Smooth muscle cell (in vitro differentiated cells): ENCODE results near the gene SUGT1. TPM values are rescaled to one million over a fixed set of nuclear protein-coding genes. Genes with fewer than 3 reads are reported as not detected.
A peak's percentile ranks its signal among the peaks of the same experiment; 100 is the strongest.
"Not testable (repeated sequence)": the region's sequence is repeated elsewhere in the genome, so short reads cannot be mapped to it uniquely, and the experiment has no call there.

ENCODE experiments used
- DNase-seq: peaks from one replicate; lab custom pipeline; 2025; ENCODE audit not compliant: unreplicated experiment; lab: John Stamatoyannopoulos, UW
- H2AFZ ChIP-seq: fragments of 200-600 bp; sonication (generic); 2 replicates; pipeline ENCODE4 v1.6.0; 2016; ENCODE audit warnings: antibody characterized with exemption, low read depth, mild to moderate bottlenecking
- H3F3A ChIP-seq: fragments of 200-600 bp; sonication (generic); 2 replicates; pipeline ENCODE4 v1.6.0; 2017; ENCODE audit warnings: antibody characterized with exemption, low read depth
- H3K27ac ChIP-seq: fragments of 200-600 bp; sonication (generic); 2 replicates; pipeline ENCODE4 v1.5.1; 2016; ENCODE audit warnings: low read depth, mild to moderate bottlenecking
- H3K27me3 ChIP-seq: fragments of 200-600 bp; sonication (generic); 2 replicates; pipeline ENCODE4 v1.6.1; 2016; ENCODE audit warnings: low read depth, mild to moderate bottlenecking
- H3K36me3 ChIP-seq: fragments of 200-600 bp; sonication (generic); 2 replicates; pipeline ENCODE4 v1.5.1; 2016; ENCODE audit warnings: low read depth
- H3K4me1 ChIP-seq: fragments of 200-600 bp; sonication (generic); 2 replicates; pipeline ENCODE4 v1.5.1; 2016; ENCODE audit warnings: low read depth
- H3K4me2 ChIP-seq: fragments of 200-600 bp; sonication (generic); 2 replicates; pipeline ENCODE4 v1.6.0; 2016; ENCODE audit warnings: mild to moderate bottlenecking
- H3K4me3 ChIP-seq: fragments of 200-600 bp; sonication (generic); 2 replicates; pipeline ENCODE4 v1.5.1; 2016; ENCODE audit warnings: mild to moderate bottlenecking
- H3K79me2 ChIP-seq: fragments of 200-600 bp; sonication (generic); 2 replicates; pipeline ENCODE4 v1.6.0; 2016; ENCODE audit warnings: low read depth, mild to moderate bottlenecking
- H3K9ac ChIP-seq: fragments of 200-600 bp; sonication (generic); 2 replicates; pipeline ENCODE4 v1.6.0; 2016; ENCODE audit warnings: low read depth
- H3K9me3 ChIP-seq: fragments of 200-600 bp; sonication (generic); replicated peaks from 2 replicates; pipeline ENCODE4 v1.5.1; 2016; ENCODE audit warnings: low read depth
- H4K20me1 ChIP-seq: fragments of 200-600 bp; sonication (generic); 2 replicates; pipeline ENCODE4 v1.6.0; 2016; ENCODE audit warnings: low read depth
- WGBS: methylation state at CpG from one replicate; pipeline ENCODE4 v1.1.7; 2016; ENCODE audit warnings: low lambda C conversion rate; 5-methylcytosine and 5-hydroxymethylcytosine counted together
- polyA plus RNA-seq: library from polyadenylated mRNA; unstranded; fragments of >200 nt; fragmentation: Nextera tagmentation; extraction: Ambion mirVana; gene quantifications from 2 replicates; pipeline ENCODE4 v1.2.1, GENCODE V29; 2016
- total RNA-seq: library from RNA; depleted of rRNA; stranded (reverse); fragments of >200 nt; gene quantifications from 2 replicates; pipeline ENCODE4 v1.2.3, GENCODE V29; 2014
- TF ChIP-seq, protein P1 (sequence below): fragments of 200-600 bp; sonication (generic); IDR thresholded peaks from 2 replicates; pipeline ENCODE4 v1.5.1; 2017; ENCODE audit warnings: borderline replicate concordance, mild to moderate bottlenecking, antibody characterized with exemption; ENCODE audit not compliant: insufficient read depth, poor library complexity, severe bottlenecking

The SUGT1 gene
- total and polyA plus RNA-seq, 2 experiments from 2014 or later, result 54.3 to 64.4 TPM

DNA sequence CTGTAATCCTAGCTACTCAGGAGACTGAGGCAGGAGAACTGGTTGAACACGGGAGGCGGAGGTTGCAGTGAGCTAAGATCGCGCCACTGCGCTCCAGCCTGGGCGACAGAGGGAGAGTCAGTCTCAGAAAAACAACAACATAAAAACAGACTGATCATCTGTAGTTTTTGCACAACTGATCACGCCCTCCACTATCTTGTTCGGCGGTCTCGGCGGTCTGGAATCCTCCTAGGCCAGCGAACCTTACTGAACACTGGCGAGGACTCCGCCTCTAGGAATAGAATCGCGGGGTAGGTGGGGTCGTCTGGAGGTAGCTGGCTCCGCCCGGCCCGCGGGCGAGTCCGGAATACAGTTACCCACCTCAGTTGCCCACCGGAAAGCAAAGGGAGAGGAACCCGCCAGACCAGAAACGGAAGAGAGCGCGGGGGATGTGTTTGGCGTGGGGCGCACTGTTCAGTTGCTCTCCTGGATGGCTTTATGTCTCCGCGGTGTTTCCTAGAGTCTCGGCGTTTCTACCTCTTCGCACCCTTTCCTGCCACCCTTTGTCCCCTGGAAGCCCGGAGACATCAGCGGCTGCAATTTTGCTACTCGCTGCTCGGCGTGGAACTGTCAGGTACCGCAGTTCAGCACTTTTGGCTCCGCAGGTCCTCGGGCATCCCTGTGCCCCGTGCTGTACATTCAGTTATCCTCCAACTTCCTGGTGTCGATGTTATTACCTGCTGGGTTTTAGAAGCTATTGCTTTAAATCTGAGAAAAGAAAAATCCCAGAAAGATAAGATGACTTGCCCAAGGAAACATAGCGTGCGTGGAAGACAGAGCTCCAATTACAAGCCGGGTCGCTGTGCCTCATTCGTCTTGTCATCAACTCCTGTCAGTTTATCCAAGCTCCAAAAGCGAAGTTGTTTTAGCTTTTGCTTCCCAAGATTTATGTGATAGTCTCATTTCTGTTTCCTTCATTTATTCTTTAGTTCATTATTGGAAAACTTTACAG lies 35.3 kb upstream of the SUGT1 start:
- peak overlapping the region; percentile 66 for H3K4me3 ChIP-seq
- no peaks in the 10 kb centered on the region for H3K36me3 ChIP-seq
- no peaks in the 10 kb centered on the region for H3K9me3 ChIP-seq
- peaks cover 7% of the 10 kb centered on the region for H3K4me1 ChIP-seq
- H4K20me1 ChIP-seq, result no peaks in the 10 kb centered on the region
- H3K27ac ChIP-seq, result peak overlapping the region; percentile 33
- H3K79me2 ChIP-seq, result peaks cover 18% of the 10 kb centered on the region
- TF ChIP-seq, protein P1, sequence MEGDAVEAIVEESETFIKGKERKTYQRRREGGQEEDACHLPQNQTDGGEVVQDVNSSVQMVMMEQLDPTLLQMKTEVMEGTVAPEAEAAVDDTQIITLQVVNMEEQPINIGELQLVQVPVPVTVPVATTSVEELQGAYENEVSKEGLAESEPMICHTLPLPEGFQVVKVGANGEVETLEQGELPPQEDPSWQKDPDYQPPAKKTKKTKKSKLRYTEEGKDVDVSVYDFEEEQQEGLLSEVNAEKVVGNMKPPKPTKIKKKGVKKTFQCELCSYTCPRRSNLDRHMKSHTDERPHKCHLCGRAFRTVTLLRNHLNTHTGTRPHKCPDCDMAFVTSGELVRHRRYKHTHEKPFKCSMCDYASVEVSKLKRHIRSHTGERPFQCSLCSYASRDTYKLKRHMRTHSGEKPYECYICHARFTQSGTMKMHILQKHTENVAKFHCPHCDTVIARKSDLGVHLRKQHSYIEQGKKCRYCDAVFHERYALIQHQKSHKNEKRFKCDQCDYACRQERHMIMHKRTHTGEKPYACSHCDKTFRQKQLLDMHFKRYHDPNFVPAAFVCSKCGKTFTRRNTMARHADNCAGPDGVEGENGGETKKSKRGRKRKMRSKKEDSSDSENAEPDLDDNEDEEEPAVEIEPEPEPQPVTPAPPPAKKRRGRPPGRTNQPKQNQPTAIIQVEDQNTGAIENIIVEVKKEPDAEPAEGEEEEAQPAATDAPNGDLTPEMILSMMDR, result no peak
- peaks cover 2% of the 10 kb centered on the region for H3F3A ChIP-seq
- peak; percentile 34 for DNase-seq
- 4% methylated on average over 51 of the region's 51 CpGs for WGBS
- peak overlapping the region; percentile 81 for H3K4me2 ChIP-seq
- H3K27me3 ChIP-seq, result no peaks in the 10 kb centered on the region
- H3K9ac ChIP-seq, result peak overlapping the region; percentile 64
- H2AFZ ChIP-seq, result peak overlapping the region; percentile 75

DNA sequence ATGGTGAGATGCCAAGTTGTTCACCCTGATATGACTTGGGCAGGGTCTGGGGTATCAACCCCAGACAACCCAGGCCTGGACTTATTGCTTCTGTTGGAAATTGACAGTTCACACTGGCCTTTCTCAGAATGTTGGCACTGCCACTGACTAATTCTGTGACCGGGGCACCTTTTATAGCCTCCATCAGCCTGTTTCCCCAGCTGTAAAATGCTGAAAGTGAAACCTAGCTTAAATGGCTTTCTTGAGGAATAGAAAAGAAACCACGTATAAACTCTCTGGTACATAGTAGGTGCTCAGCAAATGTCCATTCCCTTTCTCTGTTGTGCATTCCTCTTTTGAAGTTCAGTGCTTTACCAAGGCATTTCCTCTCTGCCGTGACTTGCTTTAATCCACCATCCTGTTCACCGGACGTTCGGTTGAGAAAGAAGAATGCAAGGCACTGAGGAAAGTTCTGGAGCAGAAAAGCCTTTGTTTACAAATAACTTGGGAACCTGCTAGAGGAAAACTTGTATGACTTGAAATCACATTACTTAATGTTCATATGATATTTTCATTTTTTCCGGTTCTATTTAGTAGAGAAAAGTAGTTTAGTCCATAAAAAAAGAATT lies 21.4 kb upstream of the SUGT1 start:
- not testable (repeated sequence) for H3K27me3 ChIP-seq, H3K36me3 ChIP-seq, H3K79me2 ChIP-seq, H3F3A ChIP-seq, DNase-seq, H3K4me1 ChIP-seq, H4K20me1 ChIP-seq, H3K27ac ChIP-seq, H3K9me3 ChIP-seq, H3K4me2 ChIP-seq, H3K9ac ChIP-seq, H3K4me3 ChIP-seq, H2AFZ ChIP-seq
- 79% methylated on average over 7 of the region's 7 CpGs for WGBS

DNA sequence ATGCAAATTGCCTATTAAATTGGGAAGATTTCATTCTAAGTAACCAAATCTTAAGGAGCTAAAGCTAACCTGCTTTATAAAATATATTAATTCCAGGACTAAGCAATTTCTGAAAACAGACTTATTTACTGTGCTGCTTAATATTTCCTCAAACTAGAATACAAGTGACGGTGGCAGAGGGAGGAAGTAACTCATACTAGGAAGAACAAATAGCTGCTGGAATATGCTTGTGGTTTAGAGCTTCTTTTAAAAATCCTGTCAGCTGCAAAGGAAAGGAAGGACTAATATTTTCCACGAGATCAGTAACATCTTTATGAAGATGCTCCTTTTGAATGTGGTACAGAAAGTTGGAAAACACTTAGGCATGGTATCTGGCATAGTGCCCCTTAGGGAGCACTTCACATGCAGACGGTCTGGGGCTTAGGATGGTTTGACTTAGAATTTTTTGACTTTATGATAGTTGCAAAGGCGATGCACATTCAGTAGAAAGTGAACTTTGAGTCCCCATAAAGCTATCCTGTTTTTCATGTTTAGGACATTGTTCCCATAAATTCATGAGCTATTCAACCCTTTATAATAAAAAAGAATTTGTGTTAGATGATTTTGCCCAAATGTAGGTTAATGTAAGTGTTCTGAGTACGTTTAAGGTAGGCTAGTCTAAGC lies 13.8 kb upstream of the SUGT1 start:
- Histone ChIP-seq H3F3A (no peaks in the 10 kb centered on the region), H3K9me3 (no peaks in the 10 kb centered on the region), H3K9ac (no peak overlapping the region), H3K27ac (no peak overlapping the region), H4K20me1 (no peaks in the 10 kb centered on the region), H3K27me3 (no peaks in the 10 kb centered on the region), H3K36me3 (no peaks in the 10 kb centered on the region), H3K79me2 (no peaks in the 10 kb centered on the region), H3K4me2 (no peak overlapping the region), H3K4me3 (no peak overlapping the region), H3K4me1 (no peaks in the 10 kb centered on the region), H2AFZ (no peak overlapping the region)
- WGBS, result 92% methylated on average over 5 of the region's 5 CpGs
- DNase-seq, result no peak
- TF ChIP-seq, protein P1, result no peak

DNA sequence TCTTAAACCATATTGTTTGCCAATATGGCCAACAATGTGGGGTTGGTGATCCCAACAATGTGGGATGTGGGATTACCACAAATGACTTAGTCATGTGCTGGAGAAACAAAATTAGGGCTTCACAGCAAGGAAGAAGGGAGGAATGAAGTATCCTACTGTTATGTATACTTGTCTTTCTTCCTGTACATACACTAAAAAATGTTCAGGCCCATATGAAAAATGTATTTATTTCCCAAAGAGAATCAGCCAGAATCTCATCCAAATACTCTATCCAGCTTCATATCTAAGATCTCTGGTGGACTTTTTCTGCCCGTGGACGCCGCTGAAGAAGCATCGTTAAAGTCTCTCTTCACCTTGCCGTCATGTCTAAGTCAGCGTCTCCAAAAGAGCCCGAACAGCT lies 10.5 kb upstream of the SUGT1 start, which contains the start of gene HNRNPA1L2:
Gene HNRNPA1L2, plus strand, starts transcription at position 301 of the 400 bp plus-strand sequence. Its CDS starts 62 bp downstream, at position 363.
- Histone ChIP-seq H3K4me1 (no peaks in the 10 kb centered on the region), H4K20me1 (no peaks in the 10 kb centered on the region), H3K79me2 (no peaks in the 10 kb centered on the region), H3K27me3 (no peaks in the 10 kb centered on the region), H3K36me3 (no peaks in the 10 kb centered on the region), H3K9ac (no peak within 1 kb of the TSS), H3F3A (no peaks in the 10 kb centered on the region), H3K27ac (no peak within 1 kb of the TSS), H3K4me2 (no peak within 1 kb of the TSS), H3K4me3 (no peak within 1 kb of the TSS), H3K9me3 (no peaks in the 10 kb centered on the region), H2AFZ (no peak within 1 kb of the TSS)
- 97% methylated on average over 7 of the region's 7 CpGs for WGBS
- DNase-seq, result no peak
- TF ChIP-seq, protein P1, result no peak
